GM12878 (cell line): Measurements from ENCODE around the gene TMUB1. TPM values are rescaled to one million over a fixed set of nuclear protein-coding genes. Genes with fewer than 3 reads are reported as not detected.

Source experiments
- ATAC-seq: fragments of 200-7000 bp; cut with Tn5 transposase; 3 replicates; pipeline ENCODE4 v1.9.1; 2020; ENCODE audit warnings: mild to moderate bottlenecking, moderate library complexity
- BruUV-seq: library from RNA; stranded (reverse); fragments of 400-500 nt; replicated peaks from 2 replicates; lab custom pipeline; 2021; lab: Mats Ljungman, UMichigan
- CTCF ChIA-PET: fragments of 300-600 bp; sonication (Branson Sonifier 250); formaldehyde crosslinking; extraction: SDS; loops from one replicate; lab custom pipeline; 2021; ENCODE audit warnings: inconsistent platforms; lab: Yijun Ruan, JAX
- POLR2A ChIA-PET: fragments of 350-600 bp; formaldehyde crosslinking; extraction: SDS; loops from one replicate; lab custom pipeline; 2021; ENCODE audit warnings: inconsistent platforms; lab: Charles Lee
- RAD21 ChIA-PET: fragments of 300-600 bp; sonication (Branson Sonifier 250); formaldehyde crosslinking; loops from one replicate; lab custom pipeline; 2023; ENCODE audit warnings: antibody characterized with exemption; ENCODE audit not compliant: unreplicated experiment; lab: Charles Lee
- SMC1A ChIA-PET: fragments of 300-600 bp; sonication (Branson Sonifier 250); formaldehyde crosslinking; loops from one replicate; lab custom pipeline; 2023; ENCODE audit not compliant: unreplicated experiment, uncharacterized antibody; lab: Charles Lee
- DNase-seq: peaks from one replicate; pipeline ENCODE4 v3.0.0-alpha.2; 2011; ENCODE audit warnings: low read depth, low spot score
- FAIRE-seq: peaks from 3 replicates; lab custom pipeline; 2011; peaks lifted over from hg19 to GRCh38; lab: Jason Lieb, UNC
- H2AFZ ChIP-seq: 2 replicates; pipeline ENCODE4 v1.6.0; 2011; ENCODE audit warnings: low read depth, low read length, control low read depth; ENCODE audit not compliant: control insufficient read depth
- H3K27ac ChIP-seq: 2 replicates; pipeline ENCODE4 v1.5.1; 2011; ENCODE audit warnings: control low read depth; ENCODE audit not compliant: control insufficient read depth, insufficient read depth
- H3K27me3 ChIP-seq, 2 experiments: replicated peaks in 1 of 2; 2 replicates each; pipeline versions ENCODE4 v1.6.0 to v1.6.1; 2011; ENCODE audit warnings: low read length in 1 of 2; ENCODE audit not compliant: control insufficient read depth in 2 of 2, insufficient read depth in 2 of 2
- H3K36me3 ChIP-seq, 2 experiments: 2 replicates each; pipeline ENCODE4 v1.5.1; 2011; ENCODE audit warnings: low read length in 1 of 2; ENCODE audit not compliant: control insufficient read depth in 2 of 2, insufficient read depth in 2 of 2
- H3K4me1 ChIP-seq: 2 replicates; pipeline ENCODE4 v1.6.1; 2011; ENCODE audit warnings: mild to moderate bottlenecking, low read length, moderate library complexity, mixed read lengths; ENCODE audit not compliant: control insufficient read depth, insufficient read depth
- H3K4me2 ChIP-seq: 2 replicates; pipeline ENCODE4 v1.6.0; 2011; ENCODE audit warnings: control low read depth; ENCODE audit not compliant: control insufficient read depth, insufficient read depth
- H3K4me3 ChIP-seq: fragments of 200-600 bp; sonication (generic); 2 replicates; pipeline ENCODE4 v1.5.1; 2016
- H3K79me2 ChIP-seq: 2 replicates; pipeline ENCODE4 v1.6.0; 2011; ENCODE audit warnings: low read length; ENCODE audit not compliant: control insufficient read depth, insufficient read depth
- H3K9ac ChIP-seq: 2 replicates; pipeline ENCODE4 v1.8.0; 2011; ENCODE audit warnings: low read length, control low read depth, mixed read lengths; ENCODE audit not compliant: control insufficient read depth, insufficient read depth
- H3K9me3 ChIP-seq: replicated peaks from 3 replicates; pipeline ENCODE4 v1.5.1; 2011; ENCODE audit warnings: mild to moderate bottlenecking, low read length; ENCODE audit not compliant: control insufficient read depth, insufficient read depth
- H4K20me1 ChIP-seq: 2 replicates; pipeline ENCODE4 v1.6.0; 2011; ENCODE audit not compliant: control insufficient read depth, insufficient read depth
- CBX3 ChIP-seq: fragments of 200-600 bp; sonication (generic); IDR thresholded peaks from 2 replicates; pipeline ENCODE4 v1.6.1; 2016; ENCODE audit warnings: low read depth, borderline replicate concordance
- CHD4 ChIP-seq: fragments of 200-600 bp; sonication (generic); IDR thresholded peaks from 2 replicates; pipeline ENCODE4 v1.6.1; 2016; ENCODE audit warnings: mild to moderate bottlenecking
- WGBS: methylation state at CpG from one replicate; pipeline ENCODE4 v1.1.6; 2016; ENCODE audit warnings: low lambda C conversion rate; ENCODE audit not compliant: insufficient replicate concordance, insufficient coverage; ENCODE audit errors: missing lambda C conversion rate; 5-methylcytosine and 5-hydroxymethylcytosine counted together
- in situ Hi-C: fragments of 300-500 bp; cut with MboI; formaldehyde crosslinking; loops from 9 replicates; pipeline ENCODE4 v1.14.3; 2018; ENCODE audit warnings: mixed read lengths
- intact Hi-C: fragments of 100-400 bp; cut with micrococcal nuclease; formaldehyde crosslinking; loops from one replicate; pipeline ENCODE4 v1.14.2; 2022; ENCODE audit not compliant: unreplicated experiment
- polyA plus RNA-seq, 11 experiments: library from polyadenylated mRNA; depleted of rRNA in 4 of 11; unstranded in 6 of 11; stranded (reverse) in 5 of 11; fragments of >200 nt; fragmentation: Nextera tagmentation in 4 of 11; fragmentation: Illumina TruSeq in 1 of 11; extraction: Ambion mirVana in 4 of 11; extraction: Trizol in 1 of 11; gene quantifications; 1 replicate in 1 of 11; 2 replicates in 10 of 11; pipeline versions ENCODE4 v1.2.1 to v1.2.3, GENCODE V29; 2011 to 2016; ENCODE audit warnings: inconsistent platforms in 2 of 11, missing spikeins in 2 of 11, low read depth in 1 of 11
- total RNA-seq, 4 experiments: library from RNA; depleted of rRNA in 3 of 4; stranded (reverse); fragments of >200 nt in 3 of 4; fragmentation: Illumina TruSeq in 1 of 4; extraction: Trizol in 1 of 4; gene quantifications; 2 replicates each; pipeline versions ENCODE4 v1.2.1 to v1.2.3, GENCODE V29; 2013 to 2021
- TF ChIP-seq, protein P1 (sequence below): fragments of 450-650 bp; IDR thresholded peaks from 2 replicates; pipeline ENCODE4 v1.6.1; 2017; ENCODE audit warnings: mild to moderate bottlenecking, moderate library complexity
- TF ChIP-seq, protein P2 (sequence below): IDR thresholded peaks from 2 replicates; pipeline ENCODE4 v1.6.1; 2012; ENCODE audit warnings: low read depth, low read length, improper control_type of control experiment

Gene TMUB1
- total and polyA plus RNA-seq, 10 of the 15 experiments (the other 5 are each of a cell fraction or from before 2014, with no cell fraction given) = 0.27 to 79.5 (median 41.3) TPM; not detected in 1

GRCh38 chr7:151125846-151126481 is 42.7 kb upstream of the TMUB1 start:
- H2AFZ ChIP-seq = no peak overlapping the region
- DNase-seq (no peak), ATAC-seq (no peak), FAIRE-seq (no peak)
- no peak overlapping the region for H3K4me3 ChIP-seq
- H3K4me1 ChIP-seq = no peaks in the 10 kb centered on the region
- CTCF ChIA-PET = interaction anchor here (3.5 kb wide), 1 partner anchor 119 kb away, joined by 41 read pairs; no protein-coding TSS in a partner anchor
- intact Hi-C loops (no loop called here), in situ Hi-C loops (no loop called here)
- H4K20me1 ChIP-seq = no peaks in the 10 kb centered on the region
- TF ChIP-seq, protein P1, sequence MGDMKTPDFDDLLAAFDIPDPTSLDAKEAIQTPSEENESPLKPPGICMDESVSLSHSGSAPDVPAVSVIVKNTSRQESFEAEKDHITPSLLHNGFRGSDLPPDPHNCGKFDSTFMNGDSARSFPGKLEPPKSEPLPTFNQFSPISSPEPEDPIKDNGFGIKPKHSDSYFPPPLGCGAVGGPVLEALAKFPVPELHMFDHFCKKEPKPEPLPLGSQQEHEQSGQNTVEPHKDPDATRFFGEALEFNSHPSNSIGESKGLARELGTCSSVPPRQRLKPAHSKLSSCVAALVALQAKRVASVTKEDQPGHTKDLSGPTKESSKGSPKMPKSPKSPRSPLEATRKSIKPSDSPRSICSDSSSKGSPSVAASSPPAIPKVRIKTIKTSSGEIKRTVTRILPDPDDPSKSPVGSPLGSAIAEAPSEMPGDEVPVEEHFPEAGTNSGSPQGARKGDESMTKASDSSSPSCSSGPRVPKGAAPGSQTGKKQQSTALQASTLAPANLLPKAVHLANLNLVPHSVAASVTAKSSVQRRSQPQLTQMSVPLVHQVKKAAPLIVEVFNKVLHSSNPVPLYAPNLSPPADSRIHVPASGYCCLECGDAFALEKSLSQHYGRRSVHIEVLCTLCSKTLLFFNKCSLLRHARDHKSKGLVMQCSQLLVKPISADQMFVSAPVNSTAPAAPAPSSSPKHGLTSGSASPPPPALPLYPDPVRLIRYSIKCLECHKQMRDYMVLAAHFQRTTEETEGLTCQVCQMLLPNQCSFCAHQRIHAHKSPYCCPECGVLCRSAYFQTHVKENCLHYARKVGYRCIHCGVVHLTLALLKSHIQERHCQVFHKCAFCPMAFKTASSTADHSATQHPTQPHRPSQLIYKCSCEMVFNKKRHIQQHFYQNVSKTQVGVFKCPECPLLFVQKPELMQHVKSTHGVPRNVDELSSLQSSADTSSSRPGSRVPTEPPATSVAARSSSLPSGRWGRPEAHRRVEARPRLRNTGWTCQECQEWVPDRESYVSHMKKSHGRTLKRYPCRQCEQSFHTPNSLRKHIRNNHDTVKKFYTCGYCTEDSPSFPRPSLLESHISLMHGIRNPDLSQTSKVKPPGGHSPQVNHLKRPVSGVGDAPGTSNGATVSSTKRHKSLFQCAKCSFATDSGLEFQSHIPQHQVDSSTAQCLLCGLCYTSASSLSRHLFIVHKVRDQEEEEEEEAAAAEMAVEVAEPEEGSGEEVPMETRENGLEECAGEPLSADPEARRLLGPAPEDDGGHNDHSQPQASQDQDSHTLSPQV = no peak
- TF ChIP-seq, protein P2, sequence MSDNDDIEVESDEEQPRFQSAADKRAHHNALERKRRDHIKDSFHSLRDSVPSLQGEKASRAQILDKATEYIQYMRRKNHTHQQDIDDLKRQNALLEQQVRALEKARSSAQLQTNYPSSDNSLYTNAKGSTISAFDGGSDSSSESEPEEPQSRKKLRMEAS = no peak
- TF ChIP-seq CHD4 = no peak
- TF ChIP-seq CBX3 = no peak
- peaks cover 6 to 15% of the 10 kb centered on the region in 2 experiments; a peak in 3 of 4 replicates for H3K36me3 ChIP-seq
- no peak overlapping the region for H3K4me2 ChIP-seq
- BruUV-seq = no TSS peak
- RAD21 ChIA-PET = no interaction called here
- POLR2A ChIA-PET = no interaction called here
- 90% methylated on average over 26 of the region's 58 CpGs for WGBS
- no peak overlapping the region for H3K27ac ChIP-seq
- H3K79me2 ChIP-seq = no peaks in the 10 kb centered on the region
- H3K9me3 ChIP-seq = no peaks in the 10 kb centered on the region
- no peak overlapping the region for H3K9ac ChIP-seq
- H3K27me3 ChIP-seq = no peaks in the 10 kb centered on the region
- SMC1A ChIA-PET = no interaction called here
